Smooth muscle cell (in vitro differentiated cells): Measurements from ENCODE around the gene SLC17A8. TPM values are rescaled to one million over a fixed set of nuclear protein-coding genes. Genes with fewer than 3 reads are reported as not detected.

Experiments used
- DNase-seq: peaks from one replicate; lab custom pipeline; 2025; ENCODE audit not compliant: unreplicated experiment; lab: John Stamatoyannopoulos, UW
- H2AFZ ChIP-seq: fragments of 200-600 bp; sonication (generic); 2 replicates; pipeline ENCODE4 v1.6.0; 2016; ENCODE audit warnings: antibody characterized with exemption, low read depth, mild to moderate bottlenecking
- H3F3A ChIP-seq: fragments of 200-600 bp; sonication (generic); 2 replicates; pipeline ENCODE4 v1.6.0; 2017; ENCODE audit warnings: antibody characterized with exemption, low read depth
- H3K27ac ChIP-seq: fragments of 200-600 bp; sonication (generic); 2 replicates; pipeline ENCODE4 v1.5.1; 2016; ENCODE audit warnings: low read depth, mild to moderate bottlenecking
- H3K27me3 ChIP-seq: fragments of 200-600 bp; sonication (generic); 2 replicates; pipeline ENCODE4 v1.6.1; 2016; ENCODE audit warnings: low read depth, mild to moderate bottlenecking
- H3K36me3 ChIP-seq: fragments of 200-600 bp; sonication (generic); 2 replicates; pipeline ENCODE4 v1.5.1; 2016; ENCODE audit warnings: low read depth
- H3K4me1 ChIP-seq: fragments of 200-600 bp; sonication (generic); 2 replicates; pipeline ENCODE4 v1.5.1; 2016; ENCODE audit warnings: low read depth
- H3K4me2 ChIP-seq: fragments of 200-600 bp; sonication (generic); 2 replicates; pipeline ENCODE4 v1.6.0; 2016; ENCODE audit warnings: mild to moderate bottlenecking
- H3K4me3 ChIP-seq: fragments of 200-600 bp; sonication (generic); 2 replicates; pipeline ENCODE4 v1.5.1; 2016; ENCODE audit warnings: mild to moderate bottlenecking
- H3K79me2 ChIP-seq: fragments of 200-600 bp; sonication (generic); 2 replicates; pipeline ENCODE4 v1.6.0; 2016; ENCODE audit warnings: low read depth, mild to moderate bottlenecking
- H3K9ac ChIP-seq: fragments of 200-600 bp; sonication (generic); 2 replicates; pipeline ENCODE4 v1.6.0; 2016; ENCODE audit warnings: low read depth
- H3K9me3 ChIP-seq: fragments of 200-600 bp; sonication (generic); replicated peaks from 2 replicates; pipeline ENCODE4 v1.5.1; 2016; ENCODE audit warnings: low read depth
- H4K20me1 ChIP-seq: fragments of 200-600 bp; sonication (generic); 2 replicates; pipeline ENCODE4 v1.6.0; 2016; ENCODE audit warnings: low read depth
- WGBS: methylation state at CpG from one replicate; pipeline ENCODE4 v1.1.7; 2016; ENCODE audit warnings: low lambda C conversion rate; 5-methylcytosine and 5-hydroxymethylcytosine counted together
- polyA plus RNA-seq: library from polyadenylated mRNA; unstranded; fragments of >200 nt; fragmentation: Nextera tagmentation; extraction: Ambion mirVana; gene quantifications from 2 replicates; pipeline ENCODE4 v1.2.1, GENCODE V29; 2016
- total RNA-seq: library from RNA; depleted of rRNA; stranded (reverse); fragments of >200 nt; gene quantifications from 2 replicates; pipeline ENCODE4 v1.2.3, GENCODE V29; 2014
- TF ChIP-seq, protein P1 (sequence below): fragments of 200-600 bp; sonication (generic); IDR thresholded peaks from 2 replicates; pipeline ENCODE4 v1.5.1; 2017; ENCODE audit warnings: borderline replicate concordance, mild to moderate bottlenecking, antibody characterized with exemption; ENCODE audit not compliant: insufficient read depth, poor library complexity, severe bottlenecking

The SLC17A8 gene
- total and polyA plus RNA-seq, 2 experiments from 2014 or later = not detected

DNA sequence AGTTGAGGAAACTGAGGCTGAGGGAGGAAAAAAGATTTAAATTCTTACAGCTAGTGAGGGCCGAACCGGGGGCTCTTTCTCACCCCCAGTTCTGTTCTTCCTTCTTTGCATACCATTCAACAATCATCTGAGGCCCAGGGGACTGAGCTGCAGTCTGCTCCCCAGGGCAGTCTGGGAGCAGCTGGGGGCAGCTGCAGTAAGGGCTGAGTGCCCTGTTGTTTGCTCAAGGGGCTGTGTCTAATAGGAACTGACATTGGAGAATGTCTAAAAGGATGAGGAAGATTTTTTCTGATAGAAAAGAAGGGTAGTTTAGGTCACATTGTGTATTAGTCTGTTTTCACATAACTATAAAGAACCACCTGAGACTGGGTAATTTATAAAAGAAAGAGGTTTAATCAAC, 42.2 kb downstream of the SLC17A8 start:
- Histone ChIP-seq H2AFZ (no peak overlapping the region), H4K20me1 (no peaks in the 10 kb centered on the region), H3K9me3 (no peaks in the 10 kb centered on the region), H3K36me3 (no peaks in the 10 kb centered on the region), H3K4me1 (no peaks in the 10 kb centered on the region), H3F3A (no peaks in the 10 kb centered on the region), H3K4me2 (no peak overlapping the region), H3K79me2 (no peaks in the 10 kb centered on the region), H3K9ac (no peak overlapping the region), H3K27ac (no peak overlapping the region), H3K4me3 (no peak overlapping the region), H3K27me3 (no peaks in the 10 kb centered on the region)
- TF ChIP-seq, protein P1, sequence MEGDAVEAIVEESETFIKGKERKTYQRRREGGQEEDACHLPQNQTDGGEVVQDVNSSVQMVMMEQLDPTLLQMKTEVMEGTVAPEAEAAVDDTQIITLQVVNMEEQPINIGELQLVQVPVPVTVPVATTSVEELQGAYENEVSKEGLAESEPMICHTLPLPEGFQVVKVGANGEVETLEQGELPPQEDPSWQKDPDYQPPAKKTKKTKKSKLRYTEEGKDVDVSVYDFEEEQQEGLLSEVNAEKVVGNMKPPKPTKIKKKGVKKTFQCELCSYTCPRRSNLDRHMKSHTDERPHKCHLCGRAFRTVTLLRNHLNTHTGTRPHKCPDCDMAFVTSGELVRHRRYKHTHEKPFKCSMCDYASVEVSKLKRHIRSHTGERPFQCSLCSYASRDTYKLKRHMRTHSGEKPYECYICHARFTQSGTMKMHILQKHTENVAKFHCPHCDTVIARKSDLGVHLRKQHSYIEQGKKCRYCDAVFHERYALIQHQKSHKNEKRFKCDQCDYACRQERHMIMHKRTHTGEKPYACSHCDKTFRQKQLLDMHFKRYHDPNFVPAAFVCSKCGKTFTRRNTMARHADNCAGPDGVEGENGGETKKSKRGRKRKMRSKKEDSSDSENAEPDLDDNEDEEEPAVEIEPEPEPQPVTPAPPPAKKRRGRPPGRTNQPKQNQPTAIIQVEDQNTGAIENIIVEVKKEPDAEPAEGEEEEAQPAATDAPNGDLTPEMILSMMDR = no peak
- DNase-seq = no peak
- WGBS = 86% methylated on average over 2 of the region's 2 CpGs

DNA sequence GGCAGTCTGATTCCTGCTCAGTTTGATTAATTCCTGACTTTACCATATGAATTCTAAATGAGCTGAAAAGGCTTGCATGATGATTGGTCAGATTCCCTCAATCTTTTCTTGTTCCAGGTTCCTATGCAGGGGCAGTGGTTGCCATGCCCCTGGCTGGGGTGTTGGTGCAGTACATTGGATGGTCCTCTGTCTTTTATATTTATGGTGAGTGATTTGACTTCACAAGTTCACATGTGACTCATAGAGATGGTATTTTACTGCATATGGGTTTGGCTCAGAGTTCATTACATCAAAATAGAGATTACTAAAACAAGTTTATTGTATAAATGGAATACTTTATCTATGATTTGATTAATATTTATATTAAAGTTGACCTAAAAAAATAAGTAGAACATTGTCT, 44.8 kb downstream of the SLC17A8 start:
- H3K4me1 ChIP-seq = no peaks in the 10 kb centered on the region
- H3F3A ChIP-seq = no peaks in the 10 kb centered on the region
- no peaks in the 10 kb centered on the region for H3K79me2 ChIP-seq
- DNase-seq = no peak
- H3K27ac ChIP-seq = no peak overlapping the region
- no peaks in the 10 kb centered on the region for H4K20me1 ChIP-seq
- H3K36me3 ChIP-seq = no peaks in the 10 kb centered on the region
- H2AFZ ChIP-seq = no peak overlapping the region
- H3K27me3 ChIP-seq = no peaks in the 10 kb centered on the region
- H3K4me2 ChIP-seq = no peak overlapping the region
- no peak overlapping the region for H3K9ac ChIP-seq
- H3K9me3 ChIP-seq = no peaks in the 10 kb centered on the region
- TF ChIP-seq, protein P1 = no peak
- no peak overlapping the region for H3K4me3 ChIP-seq

DNA sequence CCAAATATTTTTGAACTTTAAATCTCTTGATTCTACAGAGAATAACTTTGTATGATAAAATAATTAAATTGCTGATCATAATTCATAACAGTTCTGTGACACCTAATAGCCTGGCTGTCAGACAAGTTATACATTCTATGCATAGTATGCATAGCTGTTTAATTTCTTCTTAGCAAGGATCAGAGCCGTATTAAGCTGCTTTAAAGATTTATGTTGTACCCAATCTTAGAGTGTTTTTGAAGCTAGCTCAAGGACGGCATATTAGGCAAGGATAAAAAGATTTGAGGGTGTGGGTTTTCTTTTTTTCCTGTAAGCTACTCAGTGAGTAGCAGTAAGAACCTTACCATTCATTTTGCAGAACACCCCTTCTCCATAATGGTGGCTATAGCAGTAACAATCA, 45.9 kb downstream of the SLC17A8 start:
- Histone ChIP-seq H3K27ac (no peak overlapping the region), H3K36me3 (no peaks in the 10 kb centered on the region), H4K20me1 (no peaks in the 10 kb centered on the region), H3K4me1 (no peaks in the 10 kb centered on the region), H2AFZ (no peak overlapping the region), H3K9me3 (no peaks in the 10 kb centered on the region), H3K79me2 (no peaks in the 10 kb centered on the region), H3K4me2 (no peak overlapping the region), H3K4me3 (no peak overlapping the region), H3F3A (no peaks in the 10 kb centered on the region), H3K9ac (no peak overlapping the region), H3K27me3 (no peaks in the 10 kb centered on the region)
- TF ChIP-seq, protein P1 = no peak
- 65% methylated on average over 2 of the region's 2 CpGs for WGBS
- DNase-seq = no peak

DNA sequence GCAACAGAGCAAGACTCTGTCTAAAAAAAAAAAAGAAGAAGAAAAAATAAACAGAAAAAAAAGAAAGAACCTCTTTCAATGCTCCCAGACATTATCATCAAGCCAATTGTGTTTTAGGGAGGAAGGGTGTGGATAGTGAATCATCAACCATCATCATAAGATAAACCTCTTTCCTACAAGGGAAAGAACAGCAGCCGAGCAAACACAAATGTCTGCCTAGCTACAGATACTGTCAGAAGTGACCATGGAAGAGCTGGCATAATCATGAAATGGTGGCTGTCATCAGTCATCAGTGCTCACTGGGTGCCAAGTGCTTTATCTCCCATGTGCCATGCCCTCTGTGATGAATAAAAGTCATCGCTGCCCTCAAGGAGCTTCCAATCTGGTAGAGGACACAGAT, 46.6 kb downstream of the SLC17A8 start:
- no peak for DNase-seq
- Histone ChIP-seq H3K79me2 (no peaks in the 10 kb centered on the region), H3K27me3 (no peaks in the 10 kb centered on the region), H3F3A (no peaks in the 10 kb centered on the region), H3K9ac (no peak overlapping the region), H3K4me2 (no peak overlapping the region), H3K27ac (no peak overlapping the region), H3K36me3 (no peaks in the 10 kb centered on the region), H3K4me3 (no peak overlapping the region), H3K9me3 (no peaks in the 10 kb centered on the region), H4K20me1 (no peaks in the 10 kb centered on the region), H2AFZ (no peak overlapping the region), H3K4me1 (no peaks in the 10 kb centered on the region)
- TF ChIP-seq, protein P1 = no peak
- WGBS = 91% methylated on average over 2 of the region's 2 CpGs
